OCI-LY7 (cell line): ENCODE data around the gene HGFAC. TPM values are rescaled to one million over a fixed set of nuclear protein-coding genes. Genes with fewer than 3 reads are reported as not detected.
"Not testable (repeated sequence)": the region's sequence is repeated elsewhere in the genome, so short reads cannot be mapped to it uniquely, and the experiment has no call there.

Experiments used
- BruUV-seq: library from RNA; stranded (reverse); fragments of 400-500 nt; replicated peaks from 2 replicates; lab custom pipeline; 2021; lab: Mats Ljungman, UMichigan
- CTCF ChIA-PET: fragments of 300-600 bp; sonication (Branson Sonifier 250); formaldehyde crosslinking; loops from one replicate; lab custom pipeline; 2022; ENCODE audit warnings: antibody characterized with exemption; ENCODE audit not compliant: unreplicated experiment; lab: Charles Lee
- POLR2A ChIA-PET: fragments of 300-600 bp; sonication (Branson Sonifier 250); formaldehyde crosslinking; loops from one replicate; lab custom pipeline; 2022; ENCODE audit warnings: antibody characterized with exemption; lab: Charles Lee
- DNase-seq: peaks from one replicate; pipeline ENCODE4 v3.0.0-alpha.2; 2015; ENCODE audit warnings: low spot score
- H2AFZ ChIP-seq: fragments of 200-600 bp; sonication (generic), shearing (Covaris generic); 2 replicates; pipeline ENCODE4 v1.6.1; 2014; ENCODE audit warnings: mild to moderate bottlenecking, antibody characterized with exemption, low read length, moderate library complexity
- H3K27ac ChIP-seq: fragments of 200-600 bp; sonication (generic); 2 replicates; pipeline ENCODE4 v1.5.1; 2014; ENCODE audit warnings: mixed run types, low read depth, mild to moderate bottlenecking, moderate library complexity, low read length, inconsistent platforms; ENCODE audit not compliant: poor library complexity, severe bottlenecking
- H3K36me3 ChIP-seq: fragments of 200-600 bp; sonication (generic); 2 replicates; pipeline ENCODE4 v1.6.1; 2014; ENCODE audit warnings: mild to moderate bottlenecking, antibody characterized with exemption, low read length, moderate library complexity, mixed read lengths; ENCODE audit not compliant: insufficient read depth
- H3K4me1 ChIP-seq: fragments of 200-600 bp; sonication (generic); 2 replicates; pipeline ENCODE4 v1.5.1; 2014; ENCODE audit warnings: mild to moderate bottlenecking, low read length; ENCODE audit not compliant: insufficient read depth, poor library complexity, severe bottlenecking
- H3K4me2 ChIP-seq: fragments of 200-600 bp; sonication (generic); 2 replicates; pipeline ENCODE4 v1.6.1; 2014; ENCODE audit warnings: mild to moderate bottlenecking, low read length
- H3K4me3 ChIP-seq: fragments of 200-600 bp; sonication (generic); 2 replicates; pipeline ENCODE4 v1.5.1; 2014; ENCODE audit warnings: mild to moderate bottlenecking, low read depth, low read length; ENCODE audit not compliant: poor library complexity, severe bottlenecking
- H3K79me2 ChIP-seq: fragments of 200-600 bp; sonication (generic); 2 replicates; pipeline ENCODE4 v1.6.1; 2016; ENCODE audit warnings: low read depth, mild to moderate bottlenecking, low read length, moderate library complexity, mixed read lengths; ENCODE audit not compliant: insufficient read depth
- H3K9me2 ChIP-seq: fragments of 200-600 bp; sonication (generic); 2 replicates; pipeline ENCODE4 v1.6.1; 2016; ENCODE audit warnings: mild to moderate bottlenecking, low read length, mixed read lengths; ENCODE audit not compliant: insufficient read depth
- H3K9me3 ChIP-seq: fragments of 200-600 bp; sonication (generic); 2 replicates; pipeline ENCODE4 v1.6.1; 2014; ENCODE audit warnings: mild to moderate bottlenecking, mixed run types, low read length, mixed read lengths
- H4K20me1 ChIP-seq: fragments of 200-600 bp; sonication (generic); 2 replicates; pipeline ENCODE4 v1.6.1; 2014; ENCODE audit warnings: mild to moderate bottlenecking, antibody characterized with exemption, low read length, moderate library complexity, mixed read lengths; ENCODE audit not compliant: insufficient read depth
- EZH2phosphoT487 ChIP-seq: fragments of 200-600 bp; sonication (generic); IDR thresholded peaks from 2 replicates; pipeline ENCODE4 v1.6.1; 2018; ENCODE audit warnings: low read depth, borderline replicate concordance, mild to moderate bottlenecking, mixed run types, antibody characterized with exemption, low read length, moderate library complexity, mixed read lengths
- intact Hi-C: fragments of 100-400 bp; cut with micrococcal nuclease; formaldehyde crosslinking; loops from one replicate; pipeline ENCODE4 v1.10.0; 2022; ENCODE audit not compliant: unreplicated experiment
- total RNA-seq, 2 experiments: library from RNA; depleted of rRNA in 1 of 2; stranded (reverse); fragments of >200 nt in 1 of 2; shearing (Covaris generic) in 1 of 2; gene quantifications; 2 replicates each; pipeline ENCODE4 v1.2.3, GENCODE V29; 2014 to 2022
- TF ChIP-seq, protein P1 (sequence below): fragments of 200-600 bp; sonication (generic); conservative IDR thresholded peaks from 2 replicates; pipeline ENCODE4 v1.5.1; 2014; ENCODE audit warnings: mild to moderate bottlenecking, antibody characterized with exemption, low read length, moderate library complexity, mixed read lengths

The HGFAC gene
- total RNA-seq, 2 experiments from 2014 or later: not detected

DNA sequence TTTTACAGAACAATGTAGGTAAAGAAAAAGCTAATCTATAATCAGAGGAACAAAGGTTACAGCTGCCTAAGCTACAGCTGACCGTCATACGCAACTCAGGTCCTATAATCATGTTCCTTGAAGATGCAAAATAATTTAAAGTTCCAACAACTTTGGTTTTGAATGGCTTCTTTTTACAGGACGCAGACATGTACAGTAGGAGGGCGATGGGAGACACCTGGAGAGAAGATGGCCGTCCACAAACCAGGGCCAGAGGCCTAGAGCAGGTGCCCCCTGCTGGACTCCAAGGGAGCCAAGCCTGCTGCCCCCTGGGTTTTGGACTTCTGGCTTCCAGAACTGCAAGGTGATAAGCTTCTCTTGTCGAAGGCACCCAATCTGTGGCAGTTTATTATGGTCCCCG, 10.6 kb downstream of the HGFAC start:
- Histone ChIP-seq H3K36me3 (no peaks in the 10 kb centered on the region), H2AFZ (no peak overlapping the region), H3K4me1 (no peaks in the 10 kb centered on the region), H3K27ac (no peak overlapping the region), H3K9me3 (no peaks in the 10 kb centered on the region), H3K9me2 (no peaks in the 10 kb centered on the region), H3K4me2 (no peak overlapping the region), H4K20me1 (no peaks in the 10 kb centered on the region), H3K4me3 (no peak overlapping the region), H3K79me2 (no peaks in the 10 kb centered on the region)
- BruUV-seq: no TSS peak
- no peak for DNase-seq
- intact Hi-C loops: no loop called here
- TF ChIP-seq EZH2phosphoT487: no peak
- TF ChIP-seq, protein P1, sequence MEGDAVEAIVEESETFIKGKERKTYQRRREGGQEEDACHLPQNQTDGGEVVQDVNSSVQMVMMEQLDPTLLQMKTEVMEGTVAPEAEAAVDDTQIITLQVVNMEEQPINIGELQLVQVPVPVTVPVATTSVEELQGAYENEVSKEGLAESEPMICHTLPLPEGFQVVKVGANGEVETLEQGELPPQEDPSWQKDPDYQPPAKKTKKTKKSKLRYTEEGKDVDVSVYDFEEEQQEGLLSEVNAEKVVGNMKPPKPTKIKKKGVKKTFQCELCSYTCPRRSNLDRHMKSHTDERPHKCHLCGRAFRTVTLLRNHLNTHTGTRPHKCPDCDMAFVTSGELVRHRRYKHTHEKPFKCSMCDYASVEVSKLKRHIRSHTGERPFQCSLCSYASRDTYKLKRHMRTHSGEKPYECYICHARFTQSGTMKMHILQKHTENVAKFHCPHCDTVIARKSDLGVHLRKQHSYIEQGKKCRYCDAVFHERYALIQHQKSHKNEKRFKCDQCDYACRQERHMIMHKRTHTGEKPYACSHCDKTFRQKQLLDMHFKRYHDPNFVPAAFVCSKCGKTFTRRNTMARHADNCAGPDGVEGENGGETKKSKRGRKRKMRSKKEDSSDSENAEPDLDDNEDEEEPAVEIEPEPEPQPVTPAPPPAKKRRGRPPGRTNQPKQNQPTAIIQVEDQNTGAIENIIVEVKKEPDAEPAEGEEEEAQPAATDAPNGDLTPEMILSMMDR: peak; percentile 32; the same call in 1 of the 2 replicates
- POLR2A ChIA-PET: no interaction called here
- CTCF ChIA-PET: no interaction called here

DNA sequence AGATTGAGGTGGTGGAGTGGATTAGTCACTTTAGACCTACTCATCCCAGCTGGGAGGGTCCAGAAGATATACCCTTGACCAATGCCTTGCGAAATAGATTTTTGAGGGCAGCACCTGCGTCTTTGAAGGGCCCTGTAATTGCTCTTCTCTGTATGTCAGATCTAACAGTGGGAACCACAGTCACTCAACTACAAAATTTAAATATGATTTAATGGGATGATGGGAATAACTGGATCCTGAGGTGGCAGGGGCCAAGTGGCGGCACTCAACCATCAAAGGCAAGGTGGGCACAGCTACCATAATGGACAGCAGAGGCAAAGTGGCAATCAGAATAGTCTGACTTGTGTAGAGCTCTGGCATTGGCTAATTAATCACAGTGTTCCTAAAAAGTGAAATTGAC, 13.8 kb downstream of the HGFAC start:
- BruUV-seq, H3K36me3 ChIP-seq, CTCF ChIA-PET, H2AFZ ChIP-seq, H3K79me2 ChIP-seq, H4K20me1 ChIP-seq, H3K4me3 ChIP-seq, H3K9me2 ChIP-seq, H3K9me3 ChIP-seq, H3K4me2 ChIP-seq, POLR2A ChIA-PET, DNase-seq, H3K4me1 ChIP-seq, H3K27ac ChIP-seq, intact Hi-C loops: not testable (repeated sequence)

DNA sequence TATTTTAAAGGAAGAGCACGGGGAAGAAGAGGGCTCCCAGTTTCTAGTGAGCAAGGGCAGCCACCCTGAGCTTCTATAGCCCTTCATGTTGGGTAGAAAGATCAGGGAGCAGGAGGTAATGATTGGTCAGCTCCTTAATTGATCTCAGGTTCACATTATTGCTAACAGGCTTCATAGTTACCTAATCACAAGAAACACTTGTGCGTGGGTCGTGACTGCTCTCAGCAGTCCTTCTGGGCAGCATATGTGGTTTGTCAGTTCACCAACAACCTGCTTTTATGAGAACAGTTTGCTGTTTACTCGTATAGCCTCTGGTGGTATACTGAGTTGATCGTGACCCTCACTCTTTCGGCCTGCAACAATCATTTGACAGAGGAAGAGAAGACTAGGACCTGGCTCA, 16.6 kb downstream of the HGFAC start:
- Histone ChIP-seq H3K9me2 (no peaks in the 10 kb centered on the region), H4K20me1 (no peaks in the 10 kb centered on the region), H3K27ac (no peak overlapping the region), H3K4me1 (no peaks in the 10 kb centered on the region), H3K4me3 (no peak overlapping the region), H3K4me2 (no peak overlapping the region), H3K79me2 (no peaks in the 10 kb centered on the region), H2AFZ (no peak overlapping the region), H3K9me3 (no peaks in the 10 kb centered on the region), H3K36me3 (no peaks in the 10 kb centered on the region)
- TF ChIP-seq EZH2phosphoT487: no peak
- TF ChIP-seq, protein P1: no peak
- intact Hi-C loops: no loop called here
- CTCF ChIA-PET: interaction anchor here (0.6 kb wide), 1 partner anchor 190 kb away, joined by 5 read pairs; no protein-coding TSS in a partner anchor
- no TSS peak for BruUV-seq
- DNase-seq: no peak
- POLR2A ChIA-PET: no interaction called here

DNA sequence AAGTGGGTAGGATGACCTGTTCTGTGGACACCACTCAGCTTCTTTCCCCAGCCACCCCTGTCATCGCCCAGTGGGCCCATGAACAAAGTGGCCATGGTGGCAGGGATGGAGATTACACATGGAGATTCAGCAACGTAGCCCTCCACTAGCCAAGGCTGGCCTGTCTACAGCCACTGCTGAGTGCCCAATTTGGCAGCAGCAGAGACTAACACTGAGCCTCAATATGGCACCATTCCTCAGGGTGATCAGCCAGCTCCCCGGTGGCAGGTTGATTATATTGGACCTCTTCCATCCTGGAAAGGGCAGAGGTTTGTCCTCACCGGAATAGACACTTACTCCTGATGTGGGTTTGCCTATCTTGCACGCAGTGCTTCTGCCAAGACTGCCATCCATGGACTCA, 17.4 kb downstream of the HGFAC start:
- H3K27ac ChIP-seq, H4K20me1 ChIP-seq, H3K4me1 ChIP-seq, POLR2A ChIA-PET, H3K36me3 ChIP-seq, H3K79me2 ChIP-seq, H3K4me2 ChIP-seq, H3K4me3 ChIP-seq, H3K9me3 ChIP-seq, intact Hi-C loops, H3K9me2 ChIP-seq, DNase-seq, H2AFZ ChIP-seq, BruUV-seq: not testable (repeated sequence)
- CTCF ChIA-PET: interaction anchor here (0.6 kb wide), 1 partner anchor 191 kb away, joined by 5 read pairs; no protein-coding TSS in a partner anchor
